Activated CD8-positive, alpha-beta memory T cell treated with anti-CD3 and anti-CD28 coated beads, Interleukin-2, amount 50 U/mL, for 1 hour (primary cell): ENCODE data around the gene FREY1.

Experiments used
- DNase-seq: peaks from one replicate; pipeline ENCODE4 v3.0.0-alpha.2; 2020; ENCODE audit errors: extremely low read depth

FREY1 gene

DNA sequence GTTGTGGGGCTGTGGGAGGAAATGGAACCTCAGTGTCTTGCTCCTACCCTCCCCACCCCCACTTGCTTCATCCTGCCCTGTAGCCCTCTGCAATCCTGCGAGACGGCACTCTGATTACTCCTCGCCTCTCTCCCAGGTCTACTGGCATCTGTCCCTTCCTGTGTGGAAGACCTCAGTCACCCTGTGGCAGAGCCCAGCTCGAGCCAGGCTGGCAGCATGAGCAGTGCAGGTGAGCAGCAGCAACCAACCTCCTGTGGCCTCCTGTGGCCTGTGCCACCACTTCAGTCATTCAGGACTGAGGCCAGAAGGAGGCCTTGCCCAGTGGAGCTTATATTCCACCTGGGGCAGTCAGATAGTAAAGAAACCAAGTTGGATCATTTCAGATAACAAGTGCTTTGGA is 36.4 kb downstream of the FREY1 start:
- DNase-seq = no peak

DNA sequence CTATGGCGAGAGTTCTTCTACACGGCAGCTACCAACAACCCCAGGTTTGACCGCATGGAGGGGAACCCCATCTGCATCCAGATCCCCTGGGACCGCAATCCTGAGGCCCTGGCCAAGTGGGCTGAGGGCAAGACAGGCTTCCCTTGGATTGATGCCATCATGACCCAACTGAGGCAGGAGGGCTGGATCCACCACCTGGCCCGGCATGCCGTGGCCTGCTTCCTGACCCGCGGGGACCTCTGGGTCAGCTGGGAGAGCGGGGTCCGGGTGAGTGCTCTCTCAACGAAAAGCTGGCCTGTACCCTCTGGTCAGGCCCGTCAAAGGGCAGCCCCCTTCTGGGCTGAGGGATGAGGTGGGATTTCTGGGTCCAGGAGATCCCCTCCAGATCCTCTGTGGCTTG is 37.5 kb downstream of the FREY1 start:
- DNase-seq = no peak

- DNase-seq = no peak
These were observed 43.0 kb downstream of the FREY1 start for GRCh38 chr11:45864041-45864440.

GRCh38 chr11:45860764-45861510 is 46.1 kb downstream of the FREY1 start:
- no peak for DNase-seq

DNA sequence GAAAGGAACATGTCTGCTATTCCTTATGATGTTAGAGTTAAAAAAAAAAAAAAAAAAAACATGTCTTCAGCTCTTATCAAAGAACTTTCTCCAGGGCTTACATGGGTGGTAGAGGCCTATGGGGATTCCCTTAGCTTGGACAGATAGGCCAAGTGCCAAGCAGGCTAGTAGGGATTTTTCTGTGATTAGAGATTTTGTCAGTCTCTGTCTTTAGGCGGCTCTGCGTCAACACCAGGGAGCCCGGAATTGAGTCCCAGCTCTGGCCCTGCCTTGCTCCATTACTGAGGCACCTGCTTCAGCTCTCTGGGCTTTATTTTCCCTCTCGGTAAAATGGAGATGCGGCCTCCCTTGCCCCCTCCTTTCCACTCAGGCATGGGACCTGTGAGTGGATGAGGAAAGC is 46.7 kb downstream of the FREY1 start:
- DNase-seq = no peak

GRCh38 chr11:45859661-45860140 is 47.4 kb downstream of the FREY1 start:
- DNase-seq = no peak

DNA sequence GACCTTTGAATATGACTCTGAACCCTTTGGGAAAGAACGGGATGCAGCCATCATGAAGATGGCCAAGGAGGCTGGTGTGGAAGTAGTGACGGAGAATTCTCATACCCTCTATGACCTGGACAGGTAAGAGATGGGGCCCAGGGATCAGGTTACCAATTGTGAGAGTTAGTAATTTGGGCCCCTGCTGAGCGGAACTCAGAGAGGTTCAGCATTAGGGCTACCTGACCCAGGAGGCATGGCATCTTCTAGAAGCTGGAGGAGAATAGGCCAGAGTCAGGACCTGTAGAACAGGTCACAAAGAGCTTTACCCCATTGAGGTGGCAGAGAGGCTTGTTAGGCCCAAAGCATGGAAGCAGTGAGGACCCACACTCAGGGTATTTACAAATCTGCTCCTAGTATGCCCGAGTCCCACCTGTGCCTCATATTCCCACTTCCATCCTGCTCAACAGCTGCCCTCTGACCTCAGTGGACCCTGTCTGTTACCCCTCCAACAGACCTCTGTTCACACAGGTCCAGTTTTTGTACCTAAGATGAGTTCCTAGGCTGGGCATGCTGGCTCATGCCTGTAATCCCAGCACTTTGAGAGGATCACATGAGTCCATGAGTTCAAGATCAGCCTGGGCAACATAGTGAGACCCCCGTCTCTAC is 48.2 kb downstream of the FREY1 start:
- no peak for DNase-seq

DNA sequence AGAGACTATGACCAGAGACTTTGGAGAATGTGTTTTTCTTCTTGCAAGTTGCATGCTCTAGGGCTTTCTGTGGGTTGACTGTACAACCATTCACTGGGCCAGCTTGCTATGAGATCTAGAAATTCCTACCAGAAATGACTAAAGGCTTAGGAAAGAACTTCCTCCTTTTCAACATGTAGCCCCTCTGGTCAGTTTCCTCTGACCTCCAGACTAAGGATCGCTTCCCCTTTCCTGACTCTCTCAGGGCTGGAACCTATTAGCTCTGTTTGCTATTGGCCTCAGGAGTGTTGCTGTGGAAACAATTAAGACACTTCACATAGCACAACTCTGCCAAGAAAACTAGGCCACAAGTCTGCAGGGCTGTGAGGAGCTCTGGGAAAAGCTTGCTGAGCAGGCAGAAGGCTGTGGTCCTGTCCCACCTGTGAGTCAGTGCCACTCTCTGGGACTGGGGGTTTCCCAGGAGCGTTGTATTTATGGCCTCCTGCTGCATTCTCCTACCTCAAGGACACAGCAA is 49.1 kb downstream of the FREY1 start:
- no peak for DNase-seq
